ENCODE data around the gene TUG1.

TUG1 gene

DNA sequence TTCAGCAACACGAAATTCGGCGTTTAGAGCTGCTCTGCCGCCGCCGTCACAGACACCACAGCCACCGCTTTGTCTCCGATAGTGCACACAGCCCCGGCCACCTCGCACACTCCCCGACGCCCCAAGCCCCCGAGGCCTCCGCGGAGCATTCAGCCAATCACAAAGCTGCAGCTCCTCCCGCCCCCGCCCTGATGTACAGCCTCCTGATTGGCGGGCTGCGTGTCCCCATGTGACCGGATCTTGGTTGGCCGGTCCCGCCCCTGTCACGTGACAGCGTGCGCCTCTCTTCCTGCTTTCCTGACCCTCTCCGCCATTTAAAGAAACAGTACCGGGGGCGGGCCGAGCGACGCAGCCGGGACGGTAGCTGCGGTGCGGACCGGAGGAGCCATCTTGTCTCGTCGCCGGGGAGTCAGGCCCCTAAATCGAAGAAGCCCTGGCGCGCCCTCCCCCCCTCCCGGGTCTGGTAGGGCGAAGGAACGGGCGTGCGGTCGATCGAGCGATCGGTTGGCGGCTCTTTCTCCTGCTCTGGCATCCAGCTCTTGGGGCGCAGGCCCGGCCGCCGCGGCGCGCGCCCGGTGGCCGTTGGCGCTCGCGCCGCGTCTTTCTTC is at the start of gene TUG1:
TUG1 (plus strand) TSS at position 342 of the 608 bp plus-strand sequence.
- peak; percentile 99 for DNase-seq

DNA sequence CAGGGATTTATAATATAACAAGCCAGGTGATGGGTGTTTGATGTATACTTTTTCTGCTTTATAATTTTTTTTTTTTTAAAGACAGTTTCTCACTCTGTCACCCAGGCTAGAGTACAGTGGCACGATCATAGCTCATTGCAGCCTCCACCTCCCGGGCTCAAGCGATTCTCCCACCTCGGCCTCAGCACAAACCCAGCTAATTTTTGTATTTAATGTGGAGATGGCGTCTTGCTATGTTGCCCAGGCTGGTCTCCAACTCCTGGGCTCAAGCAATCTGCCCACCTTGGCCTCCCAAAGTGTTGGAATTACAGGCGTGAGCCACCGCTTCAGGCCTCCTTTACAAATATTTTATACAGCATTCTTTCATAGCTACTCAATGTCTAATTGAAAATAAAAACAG is 49.1 kb upstream of the TUG1 start:
- DNase-seq = no peak

DNA sequence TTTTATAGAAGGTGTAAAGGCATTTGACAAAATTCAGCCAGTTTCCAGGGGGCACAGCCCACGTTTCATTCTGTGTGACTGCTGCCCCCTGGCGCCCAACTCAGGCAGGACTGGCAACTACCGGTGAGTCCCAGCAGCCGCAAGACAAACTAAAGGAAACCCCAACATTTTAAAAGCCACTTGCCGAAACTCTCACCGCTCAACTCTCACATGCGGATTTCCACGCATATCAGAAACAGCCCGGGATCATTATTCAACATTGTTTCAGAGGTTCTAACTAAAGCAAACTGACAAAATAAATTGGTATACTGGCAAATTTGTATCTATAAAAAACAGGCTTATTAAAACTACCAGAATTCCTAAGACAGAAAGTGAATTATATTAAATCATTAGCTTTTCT is 48.7 kb upstream of the TUG1 start:
- DNase-seq = peak; percentile 94

DNA sequence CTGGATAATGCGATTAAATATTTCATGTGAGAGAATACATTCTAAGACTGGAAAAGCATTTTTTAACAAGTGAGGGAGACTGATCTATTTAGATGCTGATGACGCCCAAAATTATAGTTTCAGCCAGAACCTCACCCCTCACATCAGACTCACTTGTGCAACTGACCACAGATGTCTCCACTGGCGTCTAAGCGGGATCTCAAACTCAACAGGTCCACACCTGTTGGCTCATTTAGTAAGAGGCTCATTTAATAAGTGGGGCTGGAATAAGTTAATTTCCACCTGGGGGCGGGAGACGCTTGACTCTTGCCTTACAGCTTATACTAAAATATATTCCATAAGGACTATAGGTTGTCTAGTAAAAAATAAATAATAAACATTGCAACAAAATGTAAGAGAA is 48.0 kb upstream of the TUG1 start:
- DNase-seq = no peak

DNA sequence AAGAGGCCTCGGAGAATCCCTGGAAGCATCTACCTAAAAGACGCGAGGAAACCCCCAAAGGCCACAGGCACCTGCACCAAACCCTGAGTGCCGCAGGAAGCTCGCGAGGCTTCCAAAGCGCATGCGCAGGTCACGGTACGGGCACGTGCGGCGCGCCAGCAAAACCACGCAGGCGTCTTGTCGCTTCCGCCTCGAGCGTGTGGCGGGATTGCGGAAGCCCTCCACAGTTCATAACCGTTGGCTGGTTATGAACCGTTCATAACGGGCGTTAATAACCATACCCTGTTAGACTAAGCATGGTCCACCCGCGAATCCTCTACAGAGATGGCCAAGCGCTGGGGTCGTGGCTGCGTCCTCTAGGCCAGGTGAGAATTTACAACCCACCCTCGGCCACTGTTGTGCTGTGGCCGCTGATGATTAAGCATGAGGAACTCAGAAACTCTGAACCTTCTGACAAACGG is 46.9 kb upstream of the TUG1 start:
- DNase-seq = peak; percentile 93

DNA sequence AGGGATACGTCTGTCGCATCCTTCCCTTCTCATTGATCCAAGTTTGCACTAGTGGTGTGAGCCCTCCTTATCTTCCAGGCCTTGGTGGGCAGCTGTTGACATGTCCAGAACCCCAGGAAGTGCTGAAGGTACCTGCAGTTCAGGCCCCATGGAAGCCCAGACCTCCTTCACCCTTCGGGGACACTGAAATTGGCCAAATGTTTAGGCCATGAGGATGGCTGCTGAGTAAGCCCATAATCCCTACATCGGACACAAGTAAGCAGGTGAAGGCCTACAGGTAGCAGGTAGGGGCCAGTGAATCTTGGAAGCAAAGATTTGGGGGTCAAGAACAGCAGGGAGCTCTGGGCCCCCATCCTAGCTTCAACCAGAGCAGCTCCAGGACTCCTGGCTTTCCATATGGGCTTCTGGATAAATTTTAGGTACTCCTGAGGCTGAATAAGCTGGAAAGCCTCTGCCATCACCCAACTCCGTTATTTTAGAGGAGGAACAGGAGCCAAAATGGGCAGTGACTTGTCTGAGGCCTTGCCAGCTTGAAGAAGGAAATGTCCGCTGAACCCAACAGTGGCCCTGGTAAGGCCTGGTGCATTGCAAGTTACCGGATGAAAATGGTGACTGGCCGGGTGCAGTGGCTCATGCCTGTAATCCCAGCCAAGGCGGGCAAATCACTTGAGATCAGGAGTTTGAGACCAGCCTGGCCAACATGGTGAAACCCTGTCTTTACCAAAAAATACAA is 45.7 kb upstream of the TUG1 start:
- DNase-seq = no peak

DNA sequence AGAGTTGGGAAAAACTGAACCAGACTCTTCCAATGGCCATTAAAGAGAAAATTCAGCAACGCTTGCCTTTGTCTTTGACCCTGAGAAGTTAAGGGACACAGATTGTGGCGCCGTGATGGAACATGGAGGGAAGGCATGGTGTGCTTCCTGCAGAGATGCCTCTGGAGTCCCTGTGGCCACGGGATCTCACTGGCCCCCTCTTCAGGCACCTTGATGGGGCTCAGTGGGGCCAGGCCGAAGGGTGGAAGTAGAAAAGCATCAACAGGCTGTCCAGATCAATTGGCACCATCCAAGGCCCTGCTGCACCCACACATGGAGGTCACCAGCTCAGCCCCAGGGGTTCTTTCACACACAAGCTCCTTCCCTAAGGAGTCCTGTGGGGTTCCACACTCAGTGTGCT is 43.4 kb upstream of the TUG1 start:
- no peak for DNase-seq

DNA sequence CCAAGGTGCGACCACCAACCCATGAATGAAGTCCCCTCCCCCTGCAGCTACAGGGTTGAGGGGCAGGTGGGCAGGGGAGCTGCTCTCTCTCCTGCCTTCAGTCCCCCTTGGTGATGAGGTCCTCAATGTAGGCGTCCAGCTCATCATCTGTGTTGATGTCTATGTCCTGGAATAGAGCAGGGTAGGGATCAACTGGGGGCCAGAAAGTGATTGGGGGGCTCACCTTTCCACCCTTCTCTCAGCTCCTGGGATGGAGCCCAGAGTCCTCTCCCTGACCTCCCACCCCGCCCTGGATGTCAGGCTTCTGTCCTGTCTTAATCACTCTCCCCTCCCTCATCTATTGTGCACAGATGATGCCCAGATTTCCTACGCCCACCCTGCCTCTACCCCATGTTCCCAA is 42.4 kb upstream of the TUG1 start:
- no peak for DNase-seq

DNA sequence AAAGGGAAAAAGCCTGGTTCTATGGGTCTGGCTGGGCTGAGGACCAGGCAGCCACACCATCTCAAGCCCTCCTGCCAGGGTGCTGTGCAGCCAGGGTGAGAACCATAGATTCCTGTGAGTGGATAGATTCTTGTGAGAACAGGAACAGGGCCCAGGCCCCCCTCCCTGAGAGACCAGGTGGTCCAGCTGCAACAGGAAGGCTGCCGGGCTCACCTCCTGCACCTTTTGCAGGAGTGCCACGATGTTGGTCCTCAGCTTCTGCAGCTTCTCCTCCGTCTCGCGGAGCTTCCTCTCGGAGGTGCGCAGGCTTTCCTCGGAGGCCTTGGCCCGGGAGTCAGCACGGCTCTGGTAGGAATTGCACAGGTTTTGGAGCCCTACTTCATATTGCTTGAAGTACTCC is 41.3 kb upstream of the TUG1 start:
- no peak for DNase-seq

DNA sequence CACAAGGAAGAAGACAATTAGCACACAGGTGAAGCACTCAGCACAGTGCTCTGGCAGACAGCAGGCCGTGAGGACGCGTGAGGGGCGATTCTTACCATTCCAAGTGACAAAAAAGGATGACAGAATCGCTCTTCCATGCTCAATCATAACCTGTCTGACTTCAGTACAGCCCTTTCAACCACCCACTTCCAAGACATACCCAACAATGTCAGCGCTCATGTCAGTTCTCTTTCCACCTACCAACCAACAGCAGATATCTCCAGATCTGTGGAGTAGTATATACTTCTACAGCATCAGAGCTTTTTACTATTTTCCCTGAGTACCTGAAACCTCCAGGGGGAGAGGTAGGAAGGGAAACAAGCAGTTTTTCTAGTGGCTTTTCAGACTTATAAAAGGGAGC is 40.7 kb upstream of the TUG1 start:
- no peak for DNase-seq

DNA sequence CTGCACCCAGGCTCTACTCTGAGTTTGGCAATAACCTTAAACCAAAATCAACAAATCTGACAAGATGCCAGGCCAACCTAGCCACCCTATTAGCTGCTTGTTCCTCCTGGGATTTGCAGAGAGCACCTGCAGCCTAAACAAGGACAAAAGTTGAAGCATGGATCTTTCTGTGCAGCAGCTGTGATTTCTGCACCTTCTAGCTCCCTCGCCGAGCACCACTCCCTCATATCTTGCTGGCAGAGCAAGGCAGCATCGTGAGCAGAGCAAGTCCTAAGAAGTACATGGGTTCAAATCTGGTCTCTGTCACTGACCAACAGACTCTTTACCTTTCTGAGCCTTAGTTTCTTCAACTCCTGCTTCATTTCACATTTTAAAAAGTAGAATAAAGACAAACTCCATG is 38.8 kb upstream of the TUG1 start:
- no peak for DNase-seq

DNA sequence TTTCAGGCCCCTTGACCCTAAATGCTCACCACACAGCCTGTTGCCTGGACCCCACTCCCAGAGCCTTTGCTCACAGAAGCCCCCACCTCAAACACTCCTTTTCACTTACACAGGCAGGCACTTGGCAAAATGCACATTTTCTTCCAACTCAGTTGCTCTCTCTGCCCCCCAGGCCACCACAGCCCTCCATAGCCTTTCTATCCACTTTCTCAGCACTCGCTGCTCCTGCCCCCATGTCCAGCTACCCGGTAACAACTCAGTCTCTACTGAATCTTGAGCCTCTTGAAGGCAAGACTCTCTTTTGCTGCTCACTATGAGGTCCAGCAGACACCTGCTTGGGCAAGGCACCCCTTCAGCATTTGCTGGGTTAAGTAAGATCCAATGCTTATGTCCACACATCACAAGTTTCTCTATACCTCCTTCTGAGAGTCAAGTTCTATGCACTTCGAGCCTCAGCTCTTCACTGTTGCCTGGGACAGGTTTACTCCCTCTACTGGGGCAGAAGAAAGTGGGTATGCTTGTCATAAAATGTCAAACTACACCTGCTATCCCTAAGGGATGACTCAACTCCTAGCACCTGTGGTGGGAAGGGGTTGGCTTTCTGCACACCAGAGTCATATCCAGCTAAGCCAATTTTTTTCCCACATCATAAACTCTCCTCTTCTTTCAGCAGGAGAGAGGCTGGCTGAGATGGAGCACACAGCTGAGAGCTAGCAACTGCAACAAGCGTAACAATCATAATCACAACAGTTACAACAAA is 37.3 kb upstream of the TUG1 start:
- DNase-seq = no peak

DNA sequence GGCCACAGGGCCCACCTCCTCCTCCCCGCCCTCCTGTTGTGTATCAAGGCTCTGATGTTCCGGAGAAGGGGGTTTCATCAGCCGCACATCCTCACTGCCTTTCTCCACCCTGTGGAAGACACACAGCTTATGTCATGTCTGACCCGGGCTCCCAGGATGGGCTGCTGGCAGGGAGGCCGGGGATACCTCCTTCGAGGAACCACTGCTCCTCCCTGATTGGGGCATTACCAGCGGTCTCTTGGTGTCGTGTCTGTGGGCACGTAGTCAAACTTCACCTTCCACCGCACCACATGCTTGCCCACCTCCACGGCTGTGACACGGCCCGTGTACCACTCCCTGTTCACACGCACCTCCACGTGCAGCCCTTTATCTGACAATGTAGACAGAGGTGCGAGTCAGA is 36.4 kb upstream of the TUG1 start:
- DNase-seq = no peak

DNA sequence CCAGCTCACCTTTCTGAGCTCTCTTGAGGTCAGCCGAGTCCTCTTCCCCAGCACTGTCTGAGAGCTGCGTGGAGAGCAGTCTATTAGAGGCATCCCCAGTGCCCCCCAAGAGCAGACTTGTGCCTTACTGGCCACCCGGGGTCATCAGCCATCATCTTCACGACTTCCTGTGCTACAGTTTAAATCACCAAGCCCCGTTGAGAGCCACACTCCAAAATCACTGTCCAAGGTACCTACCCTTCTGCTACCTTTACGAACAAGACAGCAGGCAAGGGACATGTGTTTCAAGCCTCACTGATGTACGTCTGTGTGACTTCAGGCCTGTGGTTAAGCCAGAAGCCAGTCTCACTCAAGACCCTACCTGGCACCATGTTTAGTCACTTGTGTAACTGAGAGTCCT is 35.6 kb upstream of the TUG1 start:
- no peak for DNase-seq

DNA sequence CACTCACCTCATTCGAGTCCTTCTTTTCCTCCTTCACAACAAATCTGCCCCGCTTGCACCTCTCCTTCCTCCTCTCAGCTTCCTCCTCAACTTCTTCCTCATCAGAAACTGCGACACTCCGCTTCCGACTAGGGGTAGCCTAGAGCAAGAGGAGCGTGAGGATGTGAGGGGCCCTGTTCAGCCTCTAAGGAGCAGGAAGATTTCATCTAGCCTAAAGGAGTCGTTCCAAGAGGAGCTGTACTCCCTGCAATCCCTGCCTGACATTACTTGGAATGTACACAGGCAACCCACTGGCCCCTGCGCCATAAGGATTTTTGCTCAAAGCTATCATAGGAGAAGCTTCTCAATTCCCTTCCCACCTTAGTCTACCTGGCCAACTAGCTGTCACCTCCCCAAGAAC is 35.0 kb upstream of the TUG1 start:
- no peak for DNase-seq

DNA sequence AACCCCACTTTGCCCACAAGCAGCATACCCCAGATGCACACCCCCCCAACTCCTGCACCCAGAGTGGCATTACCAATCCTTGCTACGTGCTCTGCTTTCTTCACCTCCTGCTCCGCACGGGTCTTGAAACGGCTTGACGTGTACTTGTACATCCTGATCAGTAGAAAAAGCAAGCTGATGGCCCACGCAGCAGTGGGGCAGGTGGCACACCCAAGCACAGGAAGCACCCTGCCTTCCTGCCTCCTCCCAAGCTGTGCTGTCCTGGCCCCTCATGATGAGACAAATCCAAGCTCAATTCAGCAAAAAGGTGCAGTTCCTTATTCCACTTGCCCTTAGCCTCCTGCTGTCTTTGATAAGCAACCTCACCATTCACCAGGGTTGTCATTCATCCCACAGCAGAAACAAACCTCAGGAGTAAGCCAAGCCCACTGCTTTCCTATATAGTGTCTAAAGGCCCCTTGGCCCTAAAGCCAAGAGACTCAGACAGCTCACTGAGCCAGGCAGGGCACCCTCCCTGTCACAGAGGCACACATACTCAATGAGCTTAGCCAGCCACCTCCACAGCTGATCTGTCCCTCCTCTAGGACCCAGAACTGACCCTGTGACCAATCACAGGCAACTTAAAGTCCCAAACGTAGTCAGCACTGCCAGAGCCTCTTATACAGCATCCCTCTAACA is 28.2 kb upstream of the TUG1 start:
- peak; percentile 79 for DNase-seq

DNA sequence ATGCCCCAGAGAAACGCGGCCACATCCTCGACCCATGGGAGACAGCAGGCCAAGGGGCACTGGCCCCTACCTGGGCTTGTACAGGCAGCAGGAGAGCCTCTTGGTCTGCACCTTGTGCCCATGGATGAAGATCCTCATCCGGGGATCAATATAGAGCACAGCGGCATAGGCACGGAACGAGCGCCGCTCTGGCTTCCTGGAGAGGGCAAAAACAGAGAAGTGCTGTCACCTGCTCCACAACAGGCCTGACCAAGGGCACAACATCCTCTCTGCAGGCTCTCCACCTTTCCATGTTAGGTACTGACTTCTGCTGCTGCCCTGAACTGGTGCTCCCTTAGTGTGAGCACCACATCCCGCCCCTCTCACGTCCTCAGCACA is 27.7 kb upstream of the TUG1 start:
- DNase-seq = no peak

DNA sequence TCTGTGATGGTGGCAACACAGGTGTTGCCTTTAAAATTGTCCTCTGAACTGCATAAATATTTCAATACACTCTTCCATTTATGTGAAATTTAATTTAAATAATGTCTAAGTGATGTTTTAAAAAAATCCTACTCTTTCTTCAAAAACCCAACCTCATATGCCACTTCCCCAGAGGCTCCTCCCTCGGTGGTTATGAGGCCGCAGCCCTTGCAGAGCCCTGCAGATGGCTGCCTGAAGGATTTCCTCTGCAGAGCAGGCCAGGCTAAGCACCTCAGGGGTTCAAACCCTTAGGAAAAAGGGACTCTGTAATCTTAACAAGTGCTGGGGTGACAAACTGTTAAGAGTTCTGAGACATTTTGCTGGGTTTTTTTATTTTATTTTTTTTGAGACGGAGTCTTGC is 25.7 kb upstream of the TUG1 start:
- DNase-seq = peak; percentile 82

DNA sequence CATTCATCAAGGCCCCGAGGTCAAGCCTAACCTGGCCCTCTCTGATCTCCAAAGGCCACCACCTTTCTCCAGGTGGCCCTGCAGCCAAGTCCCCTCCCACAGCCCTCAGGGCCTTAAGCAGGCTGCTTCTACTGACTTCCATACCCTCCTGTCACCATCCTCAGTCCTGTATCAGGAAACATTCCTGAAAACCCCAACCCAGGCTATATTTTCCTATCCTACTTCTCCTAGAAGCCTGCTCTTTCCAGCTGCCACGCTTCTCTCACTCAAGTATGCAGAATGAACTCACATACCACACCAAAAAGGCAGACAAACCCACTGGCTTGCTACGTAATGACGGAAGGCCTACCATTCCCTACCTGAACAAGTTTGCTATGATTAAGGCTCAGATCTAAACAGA is 24.1 kb upstream of the TUG1 start:
- DNase-seq = no peak

DNA sequence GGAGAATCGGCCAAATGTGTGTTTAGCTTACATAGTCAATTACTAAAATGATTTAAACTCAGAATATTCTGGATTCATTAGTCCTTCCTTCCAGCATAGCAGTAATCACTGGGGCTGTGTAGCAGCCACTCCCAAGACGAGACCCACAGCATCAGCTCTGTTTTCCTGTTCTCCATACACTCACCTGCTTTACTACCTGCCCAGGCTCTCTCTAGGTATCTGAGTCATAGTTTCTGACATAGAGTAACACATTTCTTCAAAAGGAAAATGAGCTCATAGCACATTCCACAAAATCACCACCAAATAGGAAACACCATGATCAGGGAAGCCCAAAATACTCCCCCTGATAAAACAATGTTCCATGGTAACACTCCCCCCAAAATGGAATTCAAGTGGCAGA is 23.4 kb upstream of the TUG1 start:
- no peak for DNase-seq

DNA sequence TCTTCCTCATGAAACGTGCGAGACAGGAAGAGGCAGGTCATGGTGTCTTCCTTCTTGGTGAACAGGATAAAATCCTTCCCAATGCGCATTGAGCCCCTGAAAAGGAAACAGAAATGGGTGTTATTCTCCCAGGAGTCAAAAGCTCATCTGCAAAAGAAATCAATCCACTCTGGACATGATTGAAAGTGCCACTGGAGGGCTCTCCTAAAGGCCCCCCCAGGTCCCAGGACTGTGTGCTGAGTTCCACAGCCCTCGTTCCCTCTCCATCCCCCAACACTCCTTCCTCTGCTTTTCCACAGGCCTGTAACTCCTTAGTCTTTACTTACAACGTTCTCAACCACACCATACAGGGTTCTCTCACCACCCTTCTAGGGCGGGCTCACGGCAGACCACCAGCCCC is 22.7 kb upstream of the TUG1 start:
- no peak for DNase-seq

DNA sequence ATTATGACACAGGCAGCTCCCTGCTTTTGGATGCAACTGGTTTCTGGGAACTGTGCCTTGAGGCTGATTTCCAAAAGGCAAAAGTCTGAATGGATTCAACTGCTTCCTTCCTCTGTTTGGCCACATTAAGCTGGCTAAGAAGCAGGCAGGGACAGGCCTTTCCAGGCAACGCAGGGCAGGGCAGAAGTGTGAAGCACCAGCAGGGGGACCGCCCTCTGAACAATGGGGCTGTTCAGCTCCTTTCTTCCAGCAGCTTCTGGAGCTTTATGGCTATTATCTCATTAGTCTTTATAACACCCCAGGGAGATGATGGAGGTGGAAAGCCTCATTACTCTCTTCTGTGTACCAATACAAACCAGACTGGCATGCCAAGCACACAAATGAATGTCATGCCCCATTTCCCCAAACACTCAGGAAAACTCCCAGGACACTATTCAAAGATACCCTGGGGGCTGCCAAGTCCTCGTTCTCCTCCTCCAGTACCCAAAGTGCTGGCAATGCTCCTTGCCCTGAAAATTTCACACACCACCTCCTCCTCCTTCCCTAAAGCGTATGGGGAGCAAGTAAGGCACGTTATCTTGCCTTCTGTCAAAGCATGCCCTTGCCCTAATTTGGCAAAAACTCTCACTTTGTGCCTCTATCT is 21.8 kb upstream of the TUG1 start:
- DNase-seq = no peak

DNA sequence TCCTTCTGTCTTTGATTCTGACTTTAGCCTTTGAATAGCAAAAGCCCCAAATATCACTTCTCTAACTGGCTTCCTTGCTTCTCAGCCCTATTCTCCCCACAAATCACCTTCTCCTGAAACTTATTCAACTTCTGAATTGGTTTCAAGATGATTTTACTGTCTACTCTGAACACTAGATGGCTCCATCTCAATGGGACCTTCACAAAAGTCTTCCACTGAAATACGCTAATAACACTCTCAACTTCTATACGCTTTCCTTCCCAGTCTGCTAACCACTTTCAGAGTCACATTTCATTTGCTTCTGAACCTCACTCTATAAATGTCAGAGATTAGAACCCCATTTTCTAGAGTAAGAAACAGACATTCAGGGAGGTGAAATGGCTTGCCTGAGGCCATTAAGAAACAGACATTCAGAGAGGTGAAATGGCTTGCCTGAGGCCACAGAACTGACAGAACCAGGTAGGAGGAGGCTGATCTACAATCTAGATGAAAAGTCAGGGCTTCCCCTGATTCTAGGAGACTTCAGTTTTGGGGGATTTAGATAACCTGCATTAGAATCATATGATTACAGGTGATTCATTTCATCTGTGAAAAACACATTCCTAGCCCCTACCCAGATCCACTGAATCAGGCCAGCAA is 21.1 kb upstream of the TUG1 start:
- DNase-seq = no peak
